Measurements from ENCODE around the gene ARL2.
A peak's percentile ranks its signal among the peaks of the same experiment; 100 is the strongest.

The ARL2 gene
- long read RNA-seq, transcript ARL2-202 (3 exons, 1,228 nt), result minor isoform, 5 of 165 reads
- long read RNA-seq, transcript ARL2-201 (5 exons, 979 nt), result major isoform, 155 of 165 reads
- long read RNA-seq, partial matches to known transcripts, result 1 of 165 reads
- long read RNA-seq, other reads (novel, unspliced or antisense), result 1 of 165 reads

- DNase-seq (ENCODE audit: low read depth in 1 of 2, low spot score in 1 of 2), result peak; percentile 81 to 92
- H3K27me3 ChIP-seq (ENCODE audit: insufficient read depth, poor library complexity, severe bottlenecking), result no peaks in the 10 kb centered on the region
- H3K27ac ChIP-seq (replicated peaks), result peak within 1 kb of the TSS; percentile 89
- H3K4me3 ChIP-seq (replicated peaks; ENCODE audit: insufficient read depth, low read length), result peak within 1 kb of the TSS; percentile 60
- TF ChIP-seq POLR2AphosphoS5 (IDR thresholded peaks at IDR 0.05; ENCODE audit: low read depth) (peak; percentile 31; the same call in 1 of the 2 replicates), GABPA (IDR thresholded peaks at IDR 0.05; ENCODE audit: low read depth) (no peak)
- TF ChIP-seq, protein P1, sequence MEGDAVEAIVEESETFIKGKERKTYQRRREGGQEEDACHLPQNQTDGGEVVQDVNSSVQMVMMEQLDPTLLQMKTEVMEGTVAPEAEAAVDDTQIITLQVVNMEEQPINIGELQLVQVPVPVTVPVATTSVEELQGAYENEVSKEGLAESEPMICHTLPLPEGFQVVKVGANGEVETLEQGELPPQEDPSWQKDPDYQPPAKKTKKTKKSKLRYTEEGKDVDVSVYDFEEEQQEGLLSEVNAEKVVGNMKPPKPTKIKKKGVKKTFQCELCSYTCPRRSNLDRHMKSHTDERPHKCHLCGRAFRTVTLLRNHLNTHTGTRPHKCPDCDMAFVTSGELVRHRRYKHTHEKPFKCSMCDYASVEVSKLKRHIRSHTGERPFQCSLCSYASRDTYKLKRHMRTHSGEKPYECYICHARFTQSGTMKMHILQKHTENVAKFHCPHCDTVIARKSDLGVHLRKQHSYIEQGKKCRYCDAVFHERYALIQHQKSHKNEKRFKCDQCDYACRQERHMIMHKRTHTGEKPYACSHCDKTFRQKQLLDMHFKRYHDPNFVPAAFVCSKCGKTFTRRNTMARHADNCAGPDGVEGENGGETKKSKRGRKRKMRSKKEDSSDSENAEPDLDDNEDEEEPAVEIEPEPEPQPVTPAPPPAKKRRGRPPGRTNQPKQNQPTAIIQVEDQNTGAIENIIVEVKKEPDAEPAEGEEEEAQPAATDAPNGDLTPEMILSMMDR (IDR thresholded peaks at IDR 0.05; ENCODE audit: insufficient read depth, low read length), result peak; percentile 76
Measured at GRCh38 chr11:65013888-65014725, at the start of gene ARL2. Gene ARL2 (plus strand): TSS chr11:65014160. CDS start chr11:65014208, 48 bp downstream.

DNA sequence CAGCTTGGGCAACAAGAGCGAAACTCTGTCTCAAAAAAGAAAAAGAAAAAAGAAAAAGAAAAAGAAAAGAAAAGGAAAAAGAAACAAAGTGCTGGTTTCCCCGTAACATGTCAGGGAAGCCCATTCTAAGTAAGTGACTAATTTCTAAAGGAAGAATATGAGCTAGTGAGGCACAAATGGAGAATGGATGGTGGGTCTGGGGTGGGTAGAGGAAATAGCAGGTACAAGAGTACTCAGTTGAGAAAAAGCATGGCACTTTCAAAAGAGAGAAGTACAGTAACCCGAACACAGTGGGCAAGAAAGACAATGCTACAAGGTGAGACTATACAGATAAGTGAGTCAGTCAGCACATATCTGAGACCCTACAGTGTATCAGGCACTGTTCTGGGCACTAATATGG is 46.6 kb upstream of the ARL2 start:
- no peak overlapping the region for H3K4me3 ChIP-seq (replicated peaks; ENCODE audit: insufficient read depth, low read length)
- H3K27me3 ChIP-seq (ENCODE audit: insufficient read depth, poor library complexity, severe bottlenecking), result peaks cover 9% of the 10 kb centered on the region
- DNase-seq (ENCODE audit: low read depth in 1 of 2, low spot score in 1 of 2), result no peak

DNA sequence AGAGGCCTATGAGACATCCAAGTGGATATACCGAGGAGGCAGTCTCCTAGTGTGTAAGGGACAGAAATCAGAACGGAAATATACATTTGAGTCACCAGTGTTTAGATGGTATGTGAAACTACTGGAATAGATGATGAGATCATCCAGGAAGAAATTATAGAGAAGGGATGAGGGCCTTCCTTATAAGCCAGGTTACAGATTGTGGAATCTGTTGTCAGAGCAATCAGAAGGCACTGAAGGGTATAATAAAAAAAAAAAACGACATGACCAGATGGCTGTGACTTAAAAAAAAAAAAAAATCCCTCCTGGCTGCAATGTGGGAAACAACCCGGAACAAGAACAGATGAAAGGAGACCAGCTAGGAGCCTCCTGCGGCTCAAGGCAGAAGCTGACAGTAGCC is 44.8 kb upstream of the ARL2 start:
- no peak for TF ChIP-seq POLR2AphosphoS5 (IDR thresholded peaks at IDR 0.05; ENCODE audit: low read depth)
- TF ChIP-seq GABPA (IDR thresholded peaks at IDR 0.05; ENCODE audit: low read depth), result no peak
- TF ChIP-seq SPI1 (IDR thresholded peaks at IDR 0.05; ENCODE audit: borderline replicate concordance, low read depth), result no peak
- TF ChIP-seq, protein P1 (IDR thresholded peaks at IDR 0.05; ENCODE audit: insufficient read depth, low read length), result no peak
- TF ChIP-seq, protein P2, sequence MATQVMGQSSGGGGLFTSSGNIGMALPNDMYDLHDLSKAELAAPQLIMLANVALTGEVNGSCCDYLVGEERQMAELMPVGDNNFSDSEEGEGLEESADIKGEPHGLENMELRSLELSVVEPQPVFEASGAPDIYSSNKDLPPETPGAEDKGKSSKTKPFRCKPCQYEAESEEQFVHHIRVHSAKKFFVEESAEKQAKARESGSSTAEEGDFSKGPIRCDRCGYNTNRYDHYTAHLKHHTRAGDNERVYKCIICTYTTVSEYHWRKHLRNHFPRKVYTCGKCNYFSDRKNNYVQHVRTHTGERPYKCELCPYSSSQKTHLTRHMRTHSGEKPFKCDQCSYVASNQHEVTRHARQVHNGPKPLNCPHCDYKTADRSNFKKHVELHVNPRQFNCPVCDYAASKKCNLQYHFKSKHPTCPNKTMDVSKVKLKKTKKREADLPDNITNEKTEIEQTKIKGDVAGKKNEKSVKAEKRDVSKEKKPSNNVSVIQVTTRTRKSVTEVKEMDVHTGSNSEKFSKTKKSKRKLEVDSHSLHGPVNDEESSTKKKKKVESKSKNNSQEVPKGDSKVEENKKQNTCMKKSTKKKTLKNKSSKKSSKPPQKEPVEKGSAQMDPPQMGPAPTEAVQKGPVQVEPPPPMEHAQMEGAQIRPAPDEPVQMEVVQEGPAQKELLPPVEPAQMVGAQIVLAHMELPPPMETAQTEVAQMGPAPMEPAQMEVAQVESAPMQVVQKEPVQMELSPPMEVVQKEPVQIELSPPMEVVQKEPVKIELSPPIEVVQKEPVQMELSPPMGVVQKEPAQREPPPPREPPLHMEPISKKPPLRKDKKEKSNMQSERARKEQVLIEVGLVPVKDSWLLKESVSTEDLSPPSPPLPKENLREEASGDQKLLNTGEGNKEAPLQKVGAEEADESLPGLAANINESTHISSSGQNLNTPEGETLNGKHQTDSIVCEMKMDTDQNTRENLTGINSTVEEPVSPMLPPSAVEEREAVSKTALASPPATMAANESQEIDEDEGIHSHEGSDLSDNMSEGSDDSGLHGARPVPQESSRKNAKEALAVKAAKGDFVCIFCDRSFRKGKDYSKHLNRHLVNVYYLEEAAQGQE (IDR thresholded peaks at IDR 0.05; ENCODE audit: insufficient replicate concordance, low read depth), result no peak
- Histone ChIP-seq H3K27ac (replicated peaks) (no peak overlapping the region), H3K4me3 (replicated peaks; ENCODE audit: insufficient read depth, low read length) (no peak overlapping the region), H3K27me3 (ENCODE audit: insufficient read depth, poor library complexity, severe bottlenecking) (peaks cover 9% of the 10 kb centered on the region)
- DNase-seq (ENCODE audit: low read depth in 1 of 2, low spot score in 1 of 2), result no peak

More for the DNA sequence above, 46.6 kb upstream of the ARL2 start:
- no peak for TF ChIP-seq SPI1 (IDR thresholded peaks at IDR 0.05; ENCODE audit: borderline replicate concordance, low read depth)
- TF ChIP-seq POLR2AphosphoS5 (IDR thresholded peaks at IDR 0.05; ENCODE audit: low read depth), result no peak
- H3K27ac ChIP-seq (replicated peaks), result no peak overlapping the region

DNA sequence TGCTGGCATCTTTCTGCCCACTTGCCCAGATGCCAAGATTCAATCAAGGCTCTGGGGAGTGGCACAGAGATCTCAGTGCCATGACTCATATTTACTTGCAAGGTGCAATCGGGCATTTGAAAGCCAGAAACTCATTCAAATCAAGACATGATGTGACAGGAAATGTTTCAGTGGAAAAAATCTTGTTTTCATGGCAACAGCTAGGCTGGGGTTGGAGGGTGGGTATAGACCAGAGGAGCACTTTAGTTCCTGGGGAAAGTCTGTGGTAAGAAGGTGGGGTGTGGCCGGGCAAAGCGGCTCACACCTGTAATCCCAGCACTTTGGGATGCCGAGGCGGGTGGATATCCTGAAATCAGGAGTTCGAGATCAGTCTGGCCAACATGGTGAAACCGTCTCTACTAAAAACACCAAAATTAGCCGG is 43.2 kb upstream of the ARL2 start:
- H3K27ac ChIP-seq (replicated peaks), result no peak overlapping the region
- H3K27me3 ChIP-seq (ENCODE audit: insufficient read depth, poor library complexity, severe bottlenecking), result peaks cover 9% of the 10 kb centered on the region
- no peak for DNase-seq (ENCODE audit: low read depth in 1 of 2, low spot score in 1 of 2)
- no peak overlapping the region for H3K4me3 ChIP-seq (replicated peaks; ENCODE audit: insufficient read depth, low read length)
- TF ChIP-seq POLR2AphosphoS5 (IDR thresholded peaks at IDR 0.05; ENCODE audit: low read depth), result no peak
- TF ChIP-seq SPI1 (IDR thresholded peaks at IDR 0.05; ENCODE audit: borderline replicate concordance, low read depth), result no peak
- no peak for TF ChIP-seq GABPA (IDR thresholded peaks at IDR 0.05; ENCODE audit: low read depth)
- TF ChIP-seq, protein P2 (IDR thresholded peaks at IDR 0.05; ENCODE audit: insufficient replicate concordance, low read depth), result no peak

Measured in HL-60 (cell line).